Endothelial cell of umbilical vein (primary cell): ENCODE measurements around the gene PLA2G4E.

Experiments
- CTCF ChIP-seq, 2 donors: IDR thresholded peaks; 1 replicate in 1 of 2; 2 replicates in 1 of 2; pipeline ENCODE4 v1.5.1; 2011; ENCODE audit warnings: low read length in 2 of 2, mild to moderate bottlenecking in 2 of 2, moderate library complexity in 2 of 2, control low read depth in 1 of 2, inconsistent platforms in 1 of 2, low read depth in 1 of 2; ENCODE audit not compliant: insufficient read depth in 1 of 2; ENCODE audit errors: extremely low read depth in 1 of 2
- EZH2 ChIP-seq: IDR thresholded peaks from 2 replicates; pipeline ENCODE4 v1.6.1; 2012; ENCODE audit warnings: borderline replicate concordance, low read depth, mild to moderate bottlenecking, moderate library complexity, low read length, inconsistent platforms; ENCODE audit not compliant: severe bottlenecking
- JUN ChIP-seq: IDR thresholded peaks from 2 replicates; pipeline ENCODE4 v1.6.1; 2011; ENCODE audit warnings: borderline replicate concordance, low read depth; ENCODE audit not compliant: insufficient read length, insufficient read depth
- MAX ChIP-seq: IDR thresholded peaks from 2 replicates; pipeline ENCODE4 v1.6.1; 2011; ENCODE audit not compliant: insufficient read depth, insufficient read length
- POLR2A ChIP-seq: IDR thresholded peaks from 2 replicates; pipeline ENCODE4 v1.6.1; 2012; ENCODE audit warnings: low read depth, mild to moderate bottlenecking, control low read depth, low read length
- POLR2AphosphoS5 ChIP-seq: IDR thresholded peaks from 2 replicates; pipeline ENCODE4 v1.6.1; 2012; ENCODE audit warnings: low read depth, mild to moderate bottlenecking, control low read depth, low read length, moderate library complexity; ENCODE audit not compliant: insufficient read depth

- TF ChIP-seq POLR2AphosphoS5: no peak
- no peak for TF ChIP-seq MAX
- TF ChIP-seq CTCF (IDR thresholded peaks at IDR 0.05; ENCODE audit: extremely low read depth in 1 of 2, insufficient read depth in 1 of 2, low read depth in 1 of 2, low read length in 2 of 2): no peak
- TF ChIP-seq POLR2A: no peak
- no peak for TF ChIP-seq EZH2
- no peak for TF ChIP-seq JUN
Measured at GRCh38 chr15:42046597-42046996, 25.8 kb upstream of the PLA2G4E start.
